ENCODE results near the gene PAX9. TPM values are rescaled to one million over a fixed set of nuclear protein-coding genes. Genes with fewer than 3 reads are reported as not detected.
A peak's percentile ranks its signal among the peaks of the same experiment; 100 is the strongest.

The PAX9 gene
- polyA plus RNA-seq, 1 donor from 2014 or later, result not detected

- peaks cover 99% of the 10 kb centered on the region for H3K27me3 ChIP-seq (ENCODE audit: insufficient read depth, low read depth, low read length)
- TF ChIP-seq SMC3 (conservative IDR thresholded peaks at IDR 0.05; ENCODE audit: poor library complexity), result peak; percentile 40
- no peak for TF ChIP-seq MXI1 (conservative IDR thresholded peaks at IDR 0.05; ENCODE audit: poor library complexity, severe bottlenecking)
- TF ChIP-seq RAD21 (conservative IDR thresholded peaks at IDR 0.05), result peak; percentile 36
- no peak for TF ChIP-seq REST (IDR thresholded peaks at IDR 0.05; ENCODE audit: borderline replicate concordance)
- TF ChIP-seq EP300 (conservative IDR thresholded peaks at IDR 0.05; ENCODE audit: poor library complexity, severe bottlenecking), result no peak
- TF ChIP-seq EZH2 (IDR thresholded peaks at IDR 0.05; ENCODE audit: borderline replicate concordance, insufficient read depth, low read length, poor library complexity, severe bottlenecking), result no peak
- no peak for TF ChIP-seq TAF1 (IDR thresholded peaks at IDR 0.05; ENCODE audit: low read depth)
- TF ChIP-seq POLR2AphosphoS5 (IDR thresholded peaks at IDR 0.05), result no peak
- TF ChIP-seq CTCF (IDR thresholded peaks at IDR 0.05; ENCODE audit: poor library complexity, severe bottlenecking), result peak; percentile 55
- no peaks in the 10 kb centered on the region for H4K20me1 ChIP-seq (ENCODE audit: insufficient read depth)
- H3F3A ChIP-seq (ENCODE audit: insufficient read depth, low read length, poor library complexity, severe bottlenecking), result no peaks in the 10 kb centered on the region
- H3K9ac ChIP-seq (ENCODE audit: low read length), result no peak overlapping the region
- H3K9me2 ChIP-seq (ENCODE audit: insufficient read depth, low read length), result no peaks in the 10 kb centered on the region
- H3K27ac ChIP-seq (ENCODE audit: low read length), result no peak overlapping the region
- no peaks in the 10 kb centered on the region for H3K36me3 ChIP-seq (ENCODE audit: insufficient read depth, low read length)
- no peak overlapping the region for H2AFZ ChIP-seq (ENCODE audit: low read depth, low read length)
- no peaks in the 10 kb centered on the region for H3K9me3 ChIP-seq (ENCODE audit: low read length)
- H3K4me2 ChIP-seq (ENCODE audit: low read length), result no peak overlapping the region
- no peaks in the 10 kb centered on the region for H3K79me2 ChIP-seq (replicated peaks; ENCODE audit: insufficient read depth, low read length)
- peak overlapping the region; percentile 77 for H3K4me3 ChIP-seq (ENCODE audit: low read length)
Measured at GRCh38 chr14:36646664-36647416, 14.8 kb upstream of the PAX9 start.

- Histone ChIP-seq H3K27ac (ENCODE audit: low read length) (no peak overlapping the region), H3K27me3 (ENCODE audit: insufficient read depth, low read depth, low read length) (peaks cover 99% of the 10 kb centered on the region), H3F3A (ENCODE audit: insufficient read depth, low read length, poor library complexity, severe bottlenecking) (no peaks in the 10 kb centered on the region), H2AFZ (ENCODE audit: low read depth, low read length) (no peak overlapping the region), H3K79me2 (replicated peaks; ENCODE audit: insufficient read depth, low read length) (no peaks in the 10 kb centered on the region), H3K9me3 (ENCODE audit: low read length) (no peaks in the 10 kb centered on the region), H3K9ac (ENCODE audit: low read length) (peak overlapping the region; percentile 32), H3K36me3 (ENCODE audit: insufficient read depth, low read length) (no peaks in the 10 kb centered on the region), H3K9me2 (ENCODE audit: insufficient read depth, low read length) (no peaks in the 10 kb centered on the region), H4K20me1 (ENCODE audit: insufficient read depth) (no peaks in the 10 kb centered on the region), H3K4me2 (ENCODE audit: low read length) (peak overlapping the region; percentile 76), H3K4me3 (ENCODE audit: low read length) (peak overlapping the region; percentile 77)
- TF ChIP-seq EZH2 (IDR thresholded peaks at IDR 0.05; ENCODE audit: borderline replicate concordance, insufficient read depth, low read length, poor library complexity, severe bottlenecking) (peak; percentile 87), CTCF (IDR thresholded peaks at IDR 0.05; ENCODE audit: poor library complexity, severe bottlenecking) (no peak)
Measured at GRCh38 chr14:36647417-36647823, 14.2 kb upstream of the PAX9 start.

Data from neural cell (in vitro differentiated cells).